GM23338 (cell line): ENCODE data around the gene ITGB5. TPM values are rescaled to one million over a fixed set of nuclear protein-coding genes. Genes with fewer than 3 reads are reported as not detected.

ENCODE experiments used
- ATAC-seq: fragments of 200-7000 bp; cut with Tn5 transposase; 3 replicates; pipeline ENCODE4 v1.9.1; 2020
- DNase-seq: peaks from one replicate; pipeline ENCODE4 v3.0.0-alpha.2; 2015; ENCODE audit warnings: low spot score
- H2AFZ ChIP-seq: fragments of 200-600 bp; sonication (generic); 2 replicates; pipeline ENCODE4 v1.8.0; 2016; ENCODE audit warnings: antibody characterized with exemption, mild to moderate bottlenecking, moderate library complexity
- H3F3A ChIP-seq: fragments of 200-600 bp; sonication (generic); replicated peaks from 2 replicates; pipeline ENCODE4 v1.8.0; 2017; ENCODE audit warnings: antibody characterized with exemption, mixed run types, low read depth
- H3K27ac ChIP-seq: fragments of 200-600 bp; sonication (generic); 2 replicates; pipeline ENCODE4 v1.6.1; 2016; ENCODE audit warnings: low read depth
- H3K27me3 ChIP-seq: fragments of 200-600 bp; sonication (generic); 2 replicates; pipeline ENCODE4 v1.8.0; 2016; ENCODE audit warnings: mild to moderate bottlenecking, mixed run types, moderate library complexity; ENCODE audit not compliant: insufficient read depth
- H3K36me3 ChIP-seq: fragments of 200-600 bp; sonication (generic); 2 replicates; pipeline ENCODE4 v1.8.0; 2016; ENCODE audit warnings: mild to moderate bottlenecking; ENCODE audit not compliant: insufficient read depth
- H3K4me1 ChIP-seq: fragments of 200-600 bp; sonication (generic); 2 replicates; pipeline ENCODE4 v1.8.0; 2016; ENCODE audit warnings: mild to moderate bottlenecking, moderate library complexity; ENCODE audit not compliant: insufficient read depth
- H3K4me2 ChIP-seq: fragments of 200-600 bp; sonication (generic); 2 replicates; pipeline ENCODE4 v1.7.1; 2017; ENCODE audit warnings: mixed run types
- H3K4me3 ChIP-seq: fragments of 200-600 bp; sonication (generic); 2 replicates; pipeline ENCODE4 v1.6.1; 2016; ENCODE audit warnings: mixed run types
- H3K79me2 ChIP-seq: fragments of 200-600 bp; sonication (generic); replicated peaks from 2 replicates; pipeline ENCODE4 v1.8.0; 2017; ENCODE audit warnings: mild to moderate bottlenecking; ENCODE audit not compliant: insufficient read depth
- H3K9me2 ChIP-seq: fragments of 200-600 bp; sonication (generic); 2 replicates; pipeline ENCODE4 v1.8.0; 2017; ENCODE audit not compliant: insufficient read depth
- H4K20me1 ChIP-seq: fragments of 200-600 bp; sonication (generic); replicated peaks from 2 replicates; pipeline ENCODE4 v1.8.0; 2017; ENCODE audit warnings: mild to moderate bottlenecking; ENCODE audit not compliant: insufficient read depth
- H3K27ac Mint-ChIP-seq: 2 replicates; pipeline ENCODE4 v1.8.0; 2020; ENCODE audit warnings: inconsistent platforms, mild to moderate bottlenecking, moderate library complexity, mixed read lengths
- H3K27me3 Mint-ChIP-seq: 3 replicates; pipeline ENCODE4 v1.8.0; 2022; ENCODE audit warnings: low read depth, mild to moderate bottlenecking, moderate library complexity, mixed read lengths, inconsistent platforms; ENCODE audit not compliant: insufficient read depth, poor library complexity
- H3K36me3 Mint-ChIP-seq: 3 replicates; pipeline ENCODE4 v1.8.0; 2021; ENCODE audit warnings: low read depth, mild to moderate bottlenecking, inconsistent platforms, moderate library complexity, mixed read lengths
- H3K4me1 Mint-ChIP-seq: 3 replicates; pipeline ENCODE4 v1.8.0; 2020; ENCODE audit warnings: mild to moderate bottlenecking, inconsistent platforms, mixed read lengths
- H3K4me3 Mint-ChIP-seq: 3 replicates; pipeline ENCODE4 v1.8.0; 2021; ENCODE audit warnings: moderate library complexity, mild to moderate bottlenecking, inconsistent platforms, mixed read lengths
- H3K9me3 Mint-ChIP-seq: 3 replicates; pipeline ENCODE4 v1.8.0; 2020; ENCODE audit warnings: moderate library complexity, mild to moderate bottlenecking, inconsistent platforms, mixed read lengths
- CREB1 ChIP-seq: fragments of 250-450 bp; sonication (Bioruptor Pico); IDR thresholded peaks from 2 replicates; pipeline ENCODE4 v1.5.0; 2020; ENCODE audit warnings: low read depth, mild to moderate bottlenecking, moderate library complexity
- CTCF ChIP-seq, 2 experiments: fragments of 200-600 bp in 1 of 2; sonication (generic) in 1 of 2; conservative IDR thresholded peaks; 2 replicates each; pipeline versions ENCODE4 v1.5.1 to v1.6.1; 2016 to 2017; ENCODE audit warnings: antibody characterized with exemption in 2 of 2, low read depth in 2 of 2, mild to moderate bottlenecking in 2 of 2, moderate library complexity in 1 of 2
- EZH2 ChIP-seq: fragments of 200-600 bp; sonication (generic); IDR thresholded peaks from one replicate; pipeline ENCODE4 v1.8.0; 2017; ENCODE audit warnings: antibody characterized with exemption, mild to moderate bottlenecking, low read depth; ENCODE audit not compliant: unreplicated experiment
- EZH2phosphoT487 ChIP-seq: fragments of 200-600 bp; sonication (generic); IDR thresholded peaks from one replicate; pipeline ENCODE4 v1.8.1; 2018; ENCODE audit warnings: antibody characterized with exemption; ENCODE audit not compliant: unreplicated experiment
- JUNB ChIP-seq: IDR thresholded peaks from one replicate; pipeline ENCODE4 v1.6.1; 2016; ENCODE audit warnings: antibody characterized with exemption; ENCODE audit not compliant: unreplicated experiment
- NANOG ChIP-seq: IDR thresholded peaks from 2 replicates; pipeline ENCODE4 v1.6.1; 2016; ENCODE audit warnings: antibody characterized with exemption, borderline replicate concordance
- POLR2AphosphoS5 ChIP-seq: IDR thresholded peaks from 2 replicates; pipeline ENCODE4 v1.6.1; 2016; ENCODE audit warnings: antibody characterized with exemption, low read depth
- REST ChIP-seq: IDR thresholded peaks from one replicate; pipeline ENCODE4 v1.6.1; 2018; ENCODE audit warnings: antibody characterized with exemption; ENCODE audit not compliant: unreplicated experiment
- STAT1 ChIP-seq: IDR thresholded peaks from one replicate; pipeline ENCODE4 v1.6.1; 2016; ENCODE audit warnings: antibody characterized with exemption; ENCODE audit not compliant: unreplicated experiment
- ZNF114 ChIP-seq: fragments of 250-450 bp; sonication (Bioruptor Pico); IDR thresholded peaks from 2 replicates; pipeline ENCODE4 v1.5.0; 2020; ENCODE audit warnings: mild to moderate bottlenecking, moderate library complexity
- ZNF331 ChIP-seq: fragments of 250-450 bp; sonication (Bioruptor Pico); IDR thresholded peaks from 2 replicates; pipeline ENCODE4 v1.5.0; 2020; ENCODE audit warnings: low read depth, mild to moderate bottlenecking, moderate library complexity
- ZNF462 ChIP-seq: fragments of 250-450 bp; sonication (Bioruptor Pico); IDR thresholded peaks from 2 replicates; pipeline ENCODE4 v1.5.0; 2020; ENCODE audit warnings: mild to moderate bottlenecking, moderate library complexity
- polyA plus RNA-seq: library from polyadenylated mRNA; unstranded; fragments of >200 nt; fragmentation: Nextera tagmentation; extraction: Ambion mirVana; gene quantifications from 2 replicates; pipeline ENCODE4 v1.2.1, GENCODE V29; 2016
- total RNA-seq: library from RNA; depleted of rRNA; stranded (reverse); fragments of >200 nt; shearing (Covaris generic); gene quantifications from 2 replicates; pipeline ENCODE4 v1.2.3, GENCODE V29; 2014
- TF ChIP-seq, protein P1 (sequence below): IDR thresholded peaks from 2 replicates; pipeline ENCODE4 v1.6.1; 2016; ENCODE audit warnings: antibody characterized with exemption

Gene ITGB5
- total and polyA plus RNA-seq, 2 experiments from 2014 or later: 68.2 to 269 TPM

DNA sequence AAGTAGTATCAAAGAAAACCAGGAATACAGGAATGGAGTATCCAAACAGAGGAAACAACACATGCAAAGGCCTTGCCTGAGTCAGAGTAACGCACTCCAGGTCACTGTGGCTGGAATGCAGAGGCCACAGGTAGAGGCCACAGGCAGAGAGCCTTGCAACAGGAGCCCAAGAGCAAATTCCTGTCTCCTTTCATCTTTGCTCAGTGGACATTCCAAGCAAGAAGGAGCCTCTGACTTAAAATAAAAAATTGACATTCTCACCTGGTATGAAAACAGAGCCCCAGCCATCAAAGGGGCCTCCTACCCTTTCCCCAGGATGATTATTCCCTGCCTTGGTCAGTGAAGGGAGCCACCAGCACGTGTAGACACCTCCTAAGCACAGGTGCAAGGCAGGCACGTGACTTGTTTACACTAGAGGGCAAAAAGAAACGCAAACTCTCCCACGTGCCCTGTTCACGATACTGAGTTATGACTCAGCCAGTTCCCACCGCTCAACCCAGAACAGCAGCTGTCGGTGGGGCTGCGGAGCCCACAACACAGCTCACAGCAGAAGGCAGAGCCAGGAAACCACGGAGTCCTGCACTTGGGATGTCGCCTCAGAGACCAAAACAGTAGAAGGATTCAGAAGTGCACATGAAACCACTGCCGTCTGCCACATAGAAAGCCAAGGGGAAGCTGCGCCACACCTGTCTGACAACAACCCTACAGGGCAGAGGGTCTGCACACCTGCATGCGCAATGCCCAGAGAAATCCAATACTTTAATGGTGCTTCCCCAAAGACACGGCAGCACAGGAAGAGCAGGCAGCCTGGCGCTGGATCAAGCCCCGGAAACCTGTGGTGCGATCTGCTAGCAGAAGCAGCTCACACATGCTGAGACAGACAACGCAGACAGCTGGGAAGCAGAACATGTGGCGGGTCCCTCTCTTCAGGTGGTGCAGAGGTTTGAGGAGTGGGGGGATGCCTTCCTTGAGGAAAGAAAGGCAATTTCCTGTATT, 52.1 kb downstream of the ITGB5 start:
- Histone ChIP-seq H3K4me2 (peak overlapping the region; percentile 64), H3K9me2 (no peaks in the 10 kb centered on the region), H3K4me1 (peaks cover 28% of the 10 kb centered on the region), H3K79me2 (peaks cover 70% of the 10 kb centered on the region), H3K4me3 (0 out of 2 replicates have a peak overlapping the region, but pooled peaks have one; percentile 7), H3K27me3 (no peaks in the 10 kb centered on the region), H3K36me3 (peaks cover 17% of the 10 kb centered on the region), H2AFZ (no peak overlapping the region), H4K20me1 (peaks cover 3% of the 10 kb centered on the region; the same call in 1 of the 2 replicates), H3K27ac (peak overlapping the region; percentile 92), H3F3A (peaks cover 14% of the 10 kb centered on the region; the same call in 1 of the 2 replicates)
- H3K36me3 Mint-ChIP-seq: peaks cover 65% of the 10 kb centered on the region
- H3K27me3 Mint-ChIP-seq: peaks cover 12% of the 10 kb centered on the region
- H3K4me1 Mint-ChIP-seq: peaks cover 54% of the 10 kb centered on the region
- H3K4me3 Mint-ChIP-seq: peak overlapping the region; percentile 47
- TF ChIP-seq STAT1 (no peak), ZNF462 (CRISPR knock-in tag) (no peak), EZH2 (no peak), CREB1 (CRISPR knock-in tag) (no peak), ZNF114 (CRISPR knock-in tag) (no peak), EZH2phosphoT487 (no peak), JUNB (no peak), ZNF331 (CRISPR knock-in tag) (no peak), NANOG (no peak), REST (no peak), CTCF (conservative IDR thresholded peaks at IDR 0.05; ENCODE audit: low read depth in 2 of 2) (no peak; a peak in 1 of 4 replicates), POLR2AphosphoS5 (no peak)
- TF ChIP-seq, protein P1, sequence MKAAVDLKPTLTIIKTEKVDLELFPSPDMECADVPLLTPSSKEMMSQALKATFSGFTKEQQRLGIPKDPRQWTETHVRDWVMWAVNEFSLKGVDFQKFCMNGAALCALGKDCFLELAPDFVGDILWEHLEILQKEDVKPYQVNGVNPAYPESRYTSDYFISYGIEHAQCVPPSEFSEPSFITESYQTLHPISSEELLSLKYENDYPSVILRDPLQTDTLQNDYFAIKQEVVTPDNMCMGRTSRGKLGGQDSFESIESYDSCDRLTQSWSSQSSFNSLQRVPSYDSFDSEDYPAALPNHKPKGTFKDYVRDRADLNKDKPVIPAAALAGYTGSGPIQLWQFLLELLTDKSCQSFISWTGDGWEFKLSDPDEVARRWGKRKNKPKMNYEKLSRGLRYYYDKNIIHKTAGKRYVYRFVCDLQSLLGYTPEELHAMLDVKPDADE: no peak
- H3K27ac Mint-ChIP-seq: peak overlapping the region; percentile 97
- no peaks in the 10 kb centered on the region for H3K9me3 Mint-ChIP-seq
- DNase-seq (peak; percentile 86), ATAC-seq (peak; percentile 86)
